Calu3 (cell line): ENCODE data around the gene SEMA3F. TPM values are rescaled to one million over a fixed set of nuclear protein-coding genes. Genes with fewer than 3 reads are reported as not detected.

Experiments
- BruUV-seq: library from RNA; stranded (reverse); fragments of 400-500 nt; replicated peaks from 2 replicates; lab custom pipeline; 2021; lab: Mats Ljungman, UMichigan
- CTCF ChIA-PET: fragments of 300-600 bp; sonication (Branson Sonifier 250); formaldehyde crosslinking; loops from one replicate; lab custom pipeline; 2022; ENCODE audit warnings: antibody characterized with exemption; lab: Charles Lee
- DNase-seq: peaks from one replicate; pipeline ENCODE4 v3.0.0; 2022
- H3K27ac Mint-ChIP-seq: one replicate; pipeline ENCODE4 v1.8.0; 2022; ENCODE audit warnings: mixed read lengths; ENCODE audit not compliant: unreplicated experiment
- H3K27me3 Mint-ChIP-seq: one replicate; pipeline ENCODE4 v1.8.0; 2022; ENCODE audit warnings: mixed read lengths; ENCODE audit not compliant: unreplicated experiment
- H3K36me3 Mint-ChIP-seq: one replicate; pipeline ENCODE4 v1.8.0; 2022; ENCODE audit warnings: mild to moderate bottlenecking, moderate library complexity, mixed read lengths; ENCODE audit not compliant: insufficient read depth, unreplicated experiment
- H3K4me1 Mint-ChIP-seq: one replicate; pipeline ENCODE4 v1.8.0; 2022; ENCODE audit warnings: mild to moderate bottlenecking, low read depth, mixed read lengths; ENCODE audit not compliant: unreplicated experiment
- H3K4me3 Mint-ChIP-seq: one replicate; pipeline ENCODE4 v1.8.0; 2022; ENCODE audit warnings: mild to moderate bottlenecking, low read depth, moderate library complexity, mixed read lengths; ENCODE audit not compliant: unreplicated experiment
- H3K9me3 Mint-ChIP-seq: one replicate; pipeline ENCODE4 v1.8.0; 2022; ENCODE audit warnings: low read depth, mixed read lengths; ENCODE audit not compliant: unreplicated experiment
- CTCF ChIP-seq: fragments of 200-600 bp; IDR thresholded peaks from one replicate; pipeline ENCODE4 v1.8.0; 2022; ENCODE audit warnings: antibody characterized with exemption; ENCODE audit not compliant: unreplicated experiment
- intact Hi-C: fragments of 100-400 bp; cut with micrococcal nuclease; formaldehyde crosslinking; loops from one replicate; pipeline ENCODE4 v1.10.0; 2022; ENCODE audit not compliant: unreplicated experiment
- total RNA-seq: library from RNA; stranded (reverse); gene quantifications from 2 replicates; pipeline ENCODE4 v1.2.3, GENCODE V29; 2022

SEMA3F gene
- total RNA-seq, 1 experiment from 2014 or later: 1.7 TPM

GRCh38 chr3:50138266-50139200 is 16.6 kb upstream of the SEMA3F start:
- no TSS peak for BruUV-seq
- H3K36me3 Mint-ChIP-seq: no peaks in the 10 kb centered on the region
- TF ChIP-seq CTCF: no peak
- no peak for DNase-seq
- H3K27ac Mint-ChIP-seq: no peak overlapping the region
- peaks cover 9% of the 10 kb centered on the region for H3K4me1 Mint-ChIP-seq
- H3K27me3 Mint-ChIP-seq: peaks cover 75% of the 10 kb centered on the region
- no peaks in the 10 kb centered on the region for H3K9me3 Mint-ChIP-seq
- CTCF ChIA-PET: interaction anchor here (0.8 to 1.0 kb wide), 2 partner anchors 12 to 79 kb away, joined by 3 to 10 read pairs; no protein-coding TSS in a partner anchor
- H3K4me3 Mint-ChIP-seq: no peak overlapping the region
- intact Hi-C loops: no loop called here

GRCh38 chr3:50139308-50139707 is 15.8 kb upstream of the SEMA3F start:
- DNase-seq: no peak
- H3K4me3 Mint-ChIP-seq: no peak overlapping the region
- intact Hi-C loops: no loop called here
- peaks cover 9% of the 10 kb centered on the region for H3K4me1 Mint-ChIP-seq
- no peaks in the 10 kb centered on the region for H3K36me3 Mint-ChIP-seq
- no peaks in the 10 kb centered on the region for H3K9me3 Mint-ChIP-seq
- CTCF ChIA-PET: no interaction called here
- no TSS peak for BruUV-seq
- peaks cover 71% of the 10 kb centered on the region for H3K27me3 Mint-ChIP-seq
- no peak overlapping the region for H3K27ac Mint-ChIP-seq
- no peak for TF ChIP-seq CTCF

GRCh38 chr3:50139718-50140423 is 15.3 kb upstream of the SEMA3F start:
- no peak for DNase-seq
- Mint-ChIP-seq H3K4me3 (no peak overlapping the region), H3K36me3 (no peaks in the 10 kb centered on the region), H3K27ac (no peak overlapping the region), H3K27me3 (peaks cover 71% of the 10 kb centered on the region), H3K4me1 (peaks cover 9% of the 10 kb centered on the region), H3K9me3 (no peaks in the 10 kb centered on the region)
- intact Hi-C loops: no loop called here
- TF ChIP-seq CTCF: no peak
- CTCF ChIA-PET: no interaction called here
- no TSS peak for BruUV-seq

GRCh38 chr3:50140990-50141389 is 14.1 kb upstream of the SEMA3F start:
- CTCF ChIA-PET: no interaction called here
- Mint-ChIP-seq H3K4me1 (peaks cover 9% of the 10 kb centered on the region), H3K27ac (no peak overlapping the region), H3K36me3 (no peaks in the 10 kb centered on the region), H3K9me3 (no peaks in the 10 kb centered on the region), H3K27me3 (peaks cover 62% of the 10 kb centered on the region), H3K4me3 (no peak overlapping the region)
- TF ChIP-seq CTCF: no peak
- DNase-seq: no peak
- no TSS peak for BruUV-seq
- intact Hi-C loops: no loop called here
